Endothelial cell of umbilical vein (primary cell): ENCODE measurements around the gene CXCR2. TPM values are rescaled to one million over a fixed set of nuclear protein-coding genes. Genes with fewer than 3 reads are reported as not detected.

Experiments used
- BruUV-seq: library from RNA; stranded (reverse); fragments of 400-500 nt; replicated peaks from 2 replicates; lab custom pipeline; 2021; lab: Mats Ljungman, UMichigan
- CTCF ChIA-PET: fragments of 300-600, 350-600 bp; sonication (Branson Sonifier 250); formaldehyde crosslinking; loops from one replicate; lab custom pipeline; 2021; ENCODE audit warnings: antibody characterized with exemption, inconsistent platforms; lab: Charles Lee
- POLR2A ChIA-PET: fragments of 300-600, 350-600 bp; sonication (Branson Sonifier 250); formaldehyde crosslinking; loops from one replicate; lab custom pipeline; 2021; ENCODE audit warnings: antibody characterized with exemption, inconsistent platforms; lab: Charles Lee
- DNase-seq: peaks from one replicate; pipeline ENCODE4 v3.0.0-alpha.2; 2011; ENCODE audit warnings: low read depth, low spot score
- FAIRE-seq: peaks from 2 replicates; lab custom pipeline; 2011; peaks lifted over from hg19 to GRCh38; lab: Jason Lieb, UNC
- H2AFZ ChIP-seq: 2 replicates; pipeline ENCODE4 v1.6.0; 2012; ENCODE audit warnings: low read depth, low read length, control low read depth, inconsistent platforms
- H3K27ac ChIP-seq: 2 replicates; pipeline ENCODE4 v1.5.1; 2011; ENCODE audit warnings: low read depth, mild to moderate bottlenecking, control low read depth, low read length, moderate library complexity; ENCODE audit not compliant: insufficient read depth
- H3K27me3 ChIP-seq, 2 experiments: 2 replicates each; pipeline versions ENCODE4 v1.6.0 to v1.6.1; 2011; ENCODE audit warnings: low read length in 2 of 2, mixed read lengths in 1 of 2; ENCODE audit not compliant: control insufficient read depth in 2 of 2, insufficient read depth in 2 of 2
- H3K36me3 ChIP-seq, 2 experiments: 2 replicates in 1 of 2; 3 replicates in 1 of 2; pipeline ENCODE4 v1.5.1; 2011; ENCODE audit warnings: low read length in 2 of 2, mild to moderate bottlenecking in 1 of 2, moderate library complexity in 1 of 2; ENCODE audit not compliant: control insufficient read depth in 2 of 2, insufficient read depth in 2 of 2; ENCODE audit errors: extremely low read depth in 1 of 2
- H3K4me1 ChIP-seq: 3 replicates; pipeline ENCODE4 v1.5.1; 2011; ENCODE audit warnings: mild to moderate bottlenecking, low read length; ENCODE audit not compliant: control insufficient read depth, insufficient read depth; ENCODE audit errors: extremely low read depth
- H3K4me2 ChIP-seq: 2 replicates; pipeline ENCODE4 v1.6.1; 2011; ENCODE audit warnings: low read length, control low read depth, mixed read lengths; ENCODE audit not compliant: insufficient read depth
- H3K4me3 ChIP-seq, 3 experiments: fragments of 200-600 bp in 1 of 3; sonication (generic), shearing (Covaris generic) in 1 of 3; replicated peaks in 1 of 3; 2 replicates each; pipeline ENCODE4 v1.5.1; 2011 to 2016; ENCODE audit warnings: control low read depth in 3 of 3, low read length in 3 of 3, mild to moderate bottlenecking in 2 of 3, inconsistent platforms in 1 of 3, low read depth in 1 of 3, moderate library complexity in 1 of 3; ENCODE audit not compliant: insufficient read depth in 1 of 3
- H3K79me2 ChIP-seq: 2 replicates; pipeline ENCODE4 v1.6.0; 2012; ENCODE audit warnings: low read length, inconsistent platforms; ENCODE audit not compliant: control insufficient read depth, insufficient read depth
- H3K9ac ChIP-seq: replicated peaks from 2 replicates; pipeline ENCODE3; 2011; ENCODE audit warnings: low read length, control low read depth; ENCODE audit not compliant: insufficient read depth; ENCODE audit errors: extremely low read depth
- H3K9me1 ChIP-seq: replicated peaks from 3 replicates; pipeline ENCODE4 v1.6.0; 2011; ENCODE audit warnings: mild to moderate bottlenecking, low read length; ENCODE audit not compliant: control insufficient read depth, insufficient read depth; ENCODE audit errors: extremely low read depth
- H3K9me3 ChIP-seq: replicated peaks from 2 replicates; pipeline ENCODE4 v1.5.1; 2012; ENCODE audit warnings: low read length, inconsistent platforms; ENCODE audit not compliant: control insufficient read depth, insufficient read depth
- H4K20me1 ChIP-seq: replicated peaks from 2 replicates; pipeline ENCODE3; 2011; ENCODE audit warnings: mild to moderate bottlenecking, low read length; ENCODE audit not compliant: control insufficient read depth, insufficient read depth; ENCODE audit errors: extremely low read depth
- CTCF ChIP-seq, 2 donors: IDR thresholded peaks; 1 replicate in 1 of 2; 2 replicates in 1 of 2; pipeline ENCODE4 v1.5.1; 2011; ENCODE audit warnings: low read length in 2 of 2, mild to moderate bottlenecking in 2 of 2, moderate library complexity in 2 of 2, control low read depth in 1 of 2, inconsistent platforms in 1 of 2, low read depth in 1 of 2; ENCODE audit not compliant: insufficient read depth in 1 of 2; ENCODE audit errors: extremely low read depth in 1 of 2
- EZH2 ChIP-seq: IDR thresholded peaks from 2 replicates; pipeline ENCODE4 v1.6.1; 2012; ENCODE audit warnings: borderline replicate concordance, low read depth, mild to moderate bottlenecking, moderate library complexity, low read length, inconsistent platforms; ENCODE audit not compliant: severe bottlenecking
- FOS ChIP-seq: IDR thresholded peaks from 2 replicates; pipeline ENCODE4 v1.6.1; 2011; ENCODE audit warnings: mild to moderate bottlenecking, low read length, moderate library complexity, borderline replicate concordance; ENCODE audit not compliant: insufficient read depth
- GATA2 ChIP-seq: IDR thresholded peaks from 2 replicates; pipeline ENCODE4 v1.7.0; 2011; ENCODE audit warnings: low read depth, mild to moderate bottlenecking, moderate library complexity, mixed read lengths, low read length; ENCODE audit not compliant: insufficient read length, insufficient read depth
- JUN ChIP-seq: IDR thresholded peaks from 2 replicates; pipeline ENCODE4 v1.6.1; 2011; ENCODE audit warnings: borderline replicate concordance, low read depth; ENCODE audit not compliant: insufficient read length, insufficient read depth
- MAX ChIP-seq: IDR thresholded peaks from 2 replicates; pipeline ENCODE4 v1.6.1; 2011; ENCODE audit not compliant: insufficient read depth, insufficient read length
- MYC ChIP-seq: IDR thresholded peaks from one replicate; pipeline ENCODE4 v1.6.1; 2011; ENCODE audit warnings: mild to moderate bottlenecking, low read depth, low read length
- POLR2A ChIP-seq: IDR thresholded peaks from 2 replicates; pipeline ENCODE4 v1.6.1; 2012; ENCODE audit warnings: low read depth, mild to moderate bottlenecking, control low read depth, low read length
- POLR2AphosphoS5 ChIP-seq: IDR thresholded peaks from 2 replicates; pipeline ENCODE4 v1.6.1; 2012; ENCODE audit warnings: low read depth, mild to moderate bottlenecking, control low read depth, low read length, moderate library complexity; ENCODE audit not compliant: insufficient read depth
- dilution Hi-C: fragments of 300-500 bp; cut with MboI; formaldehyde crosslinking; loops from one replicate; pipeline ENCODE4 v1.15.0; 2019; ENCODE audit warnings: low sequenced_read_pairs; ENCODE audit not compliant: extremely low pct_ligation_motif_present
- intact Hi-C: fragments of 100-400 bp; cut with micrococcal nuclease; formaldehyde crosslinking; loops from one replicate; pipeline ENCODE4 v1.10.0; 2022
- polyA plus RNA-seq, 4 experiments: library from polyadenylated mRNA; depleted of rRNA in 3 of 4; stranded (reverse) in 3 of 4; unstranded in 1 of 4; fragments of >200 nt; gene quantifications; 2 replicates each; pipeline versions ENCODE4 v1.2.1 to v1.2.3, GENCODE V29; 2011 to 2012; ENCODE audit warnings: missing spikeins in 1 of 4
- total RNA-seq: library from RNA; stranded (reverse); gene quantifications from 2 replicates; pipeline ENCODE4 v1.2.3, GENCODE V29; 2021

CXCR2 gene
- total and polyA plus RNA-seq, 2 donors (not counting 3 experiments of a cell fraction or from before 2014, with no cell fraction given): not detected

- no peak overlapping the region for H2AFZ ChIP-seq
- intact Hi-C loops: no loop called here
- no peak overlapping the region for H3K27ac ChIP-seq
- H3K9me1 ChIP-seq: no peaks in the 10 kb centered on the region
- H3K27me3 ChIP-seq: peaks cover 3% of the 10 kb centered on the region in 2 experiments
- ChIA-PET POLR2A (no interaction called here), CTCF (no interaction called here)
- H4K20me1 ChIP-seq: no peaks in the 10 kb centered on the region
- TF ChIP-seq EZH2 (no peak), MYC (no peak), GATA2 (no peak)
- H3K4me3 ChIP-seq: no peak overlapping the region
- H3K79me2 ChIP-seq: no peaks in the 10 kb centered on the region
- DNase-seq (no peak), FAIRE-seq (no peak)
- no peaks in the 10 kb centered on the region for H3K4me1 ChIP-seq
- dilution Hi-C loops: no loop called here
- no peak overlapping the region for H3K4me2 ChIP-seq
- no peaks in the 10 kb centered on the region for H3K9me3 ChIP-seq
- no peak overlapping the region for H3K9ac ChIP-seq
- no TSS peak for BruUV-seq
- H3K36me3 ChIP-seq: no peaks in the 10 kb centered on the region
These were observed 19.3 kb downstream of the CXCR2 start for GRCh38 chr2:218145124-218145523.

GRCh38 chr2:218146056-218146455, 20.2 kb downstream of the CXCR2 start:
- dilution Hi-C loops: no loop called here
- POLR2A ChIA-PET: no interaction called here
- H3K4me1 ChIP-seq: no peaks in the 10 kb centered on the region

More at GRCh38 chr2:218146056-218146455, 20.2 kb downstream of the CXCR2 start:
- no peaks in the 10 kb centered on the region for H3K36me3 ChIP-seq
- no peaks in the 10 kb centered on the region for H4K20me1 ChIP-seq
- no TSS peak for BruUV-seq
- no peak overlapping the region for H3K27ac ChIP-seq
- H3K9ac ChIP-seq: no peak overlapping the region
- no peak overlapping the region for H2AFZ ChIP-seq
- H3K27me3 ChIP-seq: peaks cover 3 to 5% of the 10 kb centered on the region in 2 experiments
- TF ChIP-seq GATA2 (no peak), MAX (no peak), MYC (no peak), CTCF (IDR thresholded peaks at IDR 0.05; ENCODE audit: extremely low read depth in 1 of 2, insufficient read depth in 1 of 2, low read depth in 1 of 2, low read length in 2 of 2) (no peak), JUN (no peak), EZH2 (no peak), POLR2AphosphoS5 (no peak), FOS (no peak), POLR2A (no peak)
- FAIRE-seq (no peak), DNase-seq (no peak)
- no peaks in the 10 kb centered on the region for H3K9me1 ChIP-seq
- H3K4me2 ChIP-seq: no peak overlapping the region
- H3K4me3 ChIP-seq: no peak overlapping the region
- intact Hi-C loops: no loop called here
- no peaks in the 10 kb centered on the region for H3K79me2 ChIP-seq
- CTCF ChIA-PET: no interaction called here
- H3K9me3 ChIP-seq: no peaks in the 10 kb centered on the region
